B cell (primary cell): ENCODE data around the gene ZNF277. TPM values are rescaled to one million over a fixed set of nuclear protein-coding genes. Genes with fewer than 3 reads are reported as not detected.

Experiments used
- ATAC-seq: fragments of 200-7000 bp; cut with Tn5 transposase; one replicate; pipeline ENCODE4 v1.10.0; 2021; ENCODE audit warnings: low read depth, mild to moderate bottlenecking, moderate number of reproducible peaks, moderate library complexity
- CTCF ChIA-PET: fragments of 350-600 bp; sonication (Branson Sonifier 250); formaldehyde crosslinking; loops from one replicate; lab custom pipeline; 2021; ENCODE audit warnings: antibody characterized with exemption, inconsistent platforms; lab: Charles Lee
- POLR2A ChIA-PET: fragments of 350-600 bp; sonication (Branson Sonifier 250); formaldehyde crosslinking; loops from one replicate; lab custom pipeline; 2021; ENCODE audit warnings: antibody characterized with exemption; lab: Charles Lee
- DNase-seq: peaks from one replicate; pipeline ENCODE4 v3.0.0; 2013
- H2AFZ ChIP-seq: 2 replicates; pipeline ENCODE4 v1.6.1; 2012; ENCODE audit warnings: mild to moderate bottlenecking, low read depth, low read length; ENCODE audit not compliant: insufficient read depth, poor library complexity, severe bottlenecking
- H3K27ac ChIP-seq, 2 donors: 1 replicate in 1 of 2; 2 replicates in 1 of 2; pipeline ENCODE4 v1.5.1; 2012 to 2013; ENCODE audit warnings: low read length in 2 of 2, mild to moderate bottlenecking in 2 of 2, moderate library complexity in 1 of 2
- H3K27me3 ChIP-seq, 4 experiments: fragments of 200-600 bp in 1 of 4; sonication (generic) in 1 of 4; replicated peaks in 1 of 4; 1 replicate in 2 of 4; 2 replicates in 2 of 4; pipeline versions ENCODE4 v1.6.1 to v1.7.0; 2013 to 2016; ENCODE audit warnings: low read length in 3 of 4, mild to moderate bottlenecking in 2 of 4, mixed read lengths in 1 of 4, moderate library complexity in 1 of 4; ENCODE audit not compliant: insufficient read depth in 4 of 4, control insufficient read depth in 3 of 4; ENCODE audit errors: control extremely low read depth in 1 of 4
- H3K36me3 ChIP-seq, 2 experiments: replicated peaks in 1 of 2; 1 replicate in 1 of 2; 2 replicates in 1 of 2; pipeline versions ENCODE4 v1.6.1 to v1.7.1; 2013; ENCODE audit warnings: low read length in 1 of 2; ENCODE audit not compliant: insufficient read depth in 2 of 2, control insufficient read depth in 1 of 2; ENCODE audit errors: control extremely low read depth in 1 of 2, extremely low read depth in 1 of 2
- H3K4me1 ChIP-seq, 2 donors: fragments of 200-600 bp in 1 of 2; sonication (generic) in 1 of 2; 1 replicate in 1 of 2; 2 replicates in 1 of 2; pipeline versions ENCODE4 v1.5.1 to v1.6.1; 2013 to 2017; ENCODE audit warnings: low read length in 2 of 2; ENCODE audit not compliant: control insufficient read depth in 2 of 2, insufficient read depth in 2 of 2
- H3K4me2 ChIP-seq: replicated peaks from 2 replicates; pipeline ENCODE3; 2012; ENCODE audit warnings: mild to moderate bottlenecking, low read depth, low read length; ENCODE audit not compliant: poor library complexity, severe bottlenecking
- H3K4me3 ChIP-seq, 5 experiments: fragments of 200-600 bp in 1 of 5; sonication (generic) in 1 of 5; 1 replicate in 3 of 5; 2 replicates in 2 of 5; pipeline versions ENCODE4 v1.5.1 to v1.7.0; 2011 to 2016; ENCODE audit warnings: low read length in 4 of 5, mild to moderate bottlenecking in 4 of 5, low read depth in 2 of 5, control low read depth in 1 of 5, moderate library complexity in 1 of 5; ENCODE audit not compliant: insufficient read depth in 1 of 5; ENCODE audit errors: control extremely low read depth in 1 of 5, extremely low read depth in 1 of 5
- H3K79me2 ChIP-seq: fragments of 200-600 bp; sonication (generic); one replicate; pipeline ENCODE4 v1.6.0; 2016; ENCODE audit warnings: low read length; ENCODE audit not compliant: control insufficient read depth, insufficient read depth
- H3K9ac ChIP-seq: fragments of 200-600 bp; sonication (generic); 2 replicates; pipeline ENCODE4 v1.6.1; 2017; ENCODE audit warnings: mild to moderate bottlenecking, low read length, moderate library complexity
- H3K9me3 ChIP-seq, 3 donors: one replicate each; pipeline versions ENCODE4 v1.6.1 to v1.7.1; 2013; ENCODE audit warnings: low read length in 2 of 3; ENCODE audit not compliant: control insufficient read depth in 2 of 3, insufficient read depth in 1 of 3; ENCODE audit errors: control extremely low read depth in 1 of 3
- H4K20me1 ChIP-seq: 2 replicates; pipeline ENCODE4 v1.6.0; 2012; ENCODE audit warnings: mild to moderate bottlenecking, low read length; ENCODE audit not compliant: insufficient read depth, control insufficient read depth, poor library complexity, severe bottlenecking
- H3K27ac Mint-ChIP-seq: one replicate; pipeline ENCODE4 v1.8.0; 2021; ENCODE audit warnings: mixed read lengths
- H3K27me3 Mint-ChIP-seq: one replicate; pipeline ENCODE4 v1.8.0; 2021; ENCODE audit warnings: mixed read lengths
- H3K4me1 Mint-ChIP-seq: one replicate; pipeline ENCODE4 v1.8.0; 2021; ENCODE audit warnings: mixed read lengths
- H3K4me3 Mint-ChIP-seq: one replicate; pipeline ENCODE4 v1.8.0; 2021; ENCODE audit warnings: mixed read lengths
- H3K9me3 Mint-ChIP-seq: one replicate; pipeline ENCODE4 v1.8.0; 2022; ENCODE audit warnings: mixed read lengths; ENCODE audit not compliant: insufficient read depth
- CTCF ChIP-seq: fragments of 200-600 bp; IDR thresholded peaks from one replicate; pipeline ENCODE4 v1.8.0; 2022; ENCODE audit warnings: antibody characterized with exemption, mild to moderate bottlenecking
- EZH2 ChIP-seq: IDR thresholded peaks from 2 replicates; pipeline ENCODE4 v1.6.1; 2012; ENCODE audit warnings: borderline replicate concordance, low read depth, mild to moderate bottlenecking, moderate library complexity, low read length; ENCODE audit not compliant: insufficient read depth, poor library complexity, severe bottlenecking
- WGBS: methylation state at CpG from one replicate; pipeline ENCODE4 v1.1.5; 2013; ENCODE audit warnings: missing lambda C conversion rate; ENCODE audit not compliant: insufficient coverage; 5-methylcytosine and 5-hydroxymethylcytosine counted together
- intact Hi-C: fragments of 100-400 bp; cut with micrococcal nuclease; formaldehyde crosslinking; loops from one replicate; pipeline ENCODE4 v1.10.0; 2022
- polyA plus RNA-seq: library from polyadenylated mRNA; depleted of rRNA; stranded (reverse); fragments of >200 nt; gene quantifications from 2 replicates; pipeline ENCODE4 v1.2.3, GENCODE V29; 2012
- total RNA-seq, 2 donors: library from RNA; stranded (reverse); fragments of 120-200 nt in 1 of 2; gene quantifications; 1 replicate in 1 of 2; 2 replicates in 1 of 2; pipeline versions ENCODE4 v1.2.3 to v1.2.4, GENCODE V29; 2013 to 2022

ZNF277 gene
- total and polyA plus RNA-seq, 2 donors (not counting 1 experiment from before 2014, with no cell fraction given) = 9.5 to 18.6 TPM

DNA sequence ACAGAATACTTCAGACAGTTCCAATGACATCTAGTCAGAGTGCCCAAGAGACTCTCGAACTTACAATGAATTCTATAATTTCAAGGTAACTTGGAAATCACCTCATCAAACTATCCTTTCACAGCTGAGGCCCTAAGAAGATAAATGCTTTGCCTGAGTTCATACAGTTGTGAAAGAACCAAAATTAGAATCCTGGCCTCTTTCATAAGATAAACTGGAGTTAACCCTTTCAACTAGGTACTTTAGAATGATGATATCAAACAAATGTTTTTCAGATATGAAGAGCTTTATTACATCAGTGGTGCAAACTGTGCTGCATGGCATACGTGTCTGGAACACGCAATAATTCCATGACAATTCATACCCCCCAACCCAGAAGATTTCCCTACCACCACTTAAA, 18.2 kb upstream of the ZNF277 start:
- Histone ChIP-seq H3K27me3 (peaks cover 0 to 6% (median 2%) of the 10 kb centered on the region in 4 experiments), H3K4me2 (no peak overlapping the region), H3K9me3 (peaks cover 0 to 2% (median 0%) of the 10 kb centered on the region in 3 donors), H3K4me1 (no peaks in the 10 kb centered on the region), H3K9ac (no peak overlapping the region), H3K79me2 (no peaks in the 10 kb centered on the region), H2AFZ (no peak overlapping the region), H3K4me3 (no peak overlapping the region), H4K20me1 (no peaks in the 10 kb centered on the region), H3K27ac (no peak overlapping the region), H3K36me3 (no peaks in the 10 kb centered on the region)
- Mint-ChIP-seq H3K9me3 (no peaks in the 10 kb centered on the region), H3K27ac (no peak overlapping the region), H3K27me3 (peaks cover 10% of the 10 kb centered on the region), H3K4me1 (no peaks in the 10 kb centered on the region), H3K4me3 (no peak overlapping the region)
- DNase-seq (no peak), ATAC-seq (no peak)
- CTCF ChIA-PET = no interaction called here
- intact Hi-C loops = no loop called here
- POLR2A ChIA-PET = no interaction called here
- TF ChIP-seq CTCF (no peak), EZH2 (no peak)
- WGBS = 100% methylated on average over 2 of the region's 3 CpGs

DNA sequence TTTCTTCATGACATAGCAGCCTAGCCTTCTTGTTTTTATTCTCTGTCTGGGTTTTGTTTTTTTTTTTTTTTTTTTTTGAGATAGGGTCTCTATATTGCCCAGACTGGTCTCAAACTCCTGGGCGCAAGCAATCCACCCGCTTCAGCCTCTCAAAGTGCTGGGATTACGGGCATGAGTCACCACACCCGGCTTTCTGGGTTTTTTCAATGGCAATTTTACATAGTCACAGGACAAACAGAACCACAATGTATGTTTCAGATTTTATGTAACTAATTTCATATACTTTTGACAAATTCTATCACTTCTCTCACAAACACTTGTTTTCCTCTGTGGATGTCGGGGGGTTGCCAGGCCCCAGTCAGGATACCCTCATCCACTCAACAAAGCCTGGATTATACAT, 16.8 kb upstream of the ZNF277 start:
- H2AFZ ChIP-seq = no peak overlapping the region

More for the DNA sequence above, 16.8 kb upstream of the ZNF277 start:
- Histone ChIP-seq H3K4me1 (no peaks in the 10 kb centered on the region), H3K4me2 (no peak overlapping the region), H3K27me3 (peaks cover 0 to 6% (median 2%) of the 10 kb centered on the region in 4 experiments), H3K27ac (no peak overlapping the region), H3K79me2 (no peaks in the 10 kb centered on the region), H4K20me1 (no peaks in the 10 kb centered on the region), H3K4me3 (no peak overlapping the region), H3K9ac (no peak overlapping the region), H3K36me3 (no peaks in the 10 kb centered on the region), H3K9me3 (peaks cover 0 to 2% (median 0%) of the 10 kb centered on the region in 3 donors)
- intact Hi-C loops = no loop called here
- no peak for TF ChIP-seq CTCF
- no peak for TF ChIP-seq EZH2
- DNase-seq (no peak), ATAC-seq (no peak)
- POLR2A ChIA-PET = no interaction called here
- 96% methylated on average over 4 of the region's 5 CpGs for WGBS
- Mint-ChIP-seq H3K4me1 (no peaks in the 10 kb centered on the region), H3K9me3 (no peaks in the 10 kb centered on the region), H3K4me3 (no peak overlapping the region), H3K27ac (no peak overlapping the region), H3K27me3 (peaks cover 18% of the 10 kb centered on the region)
- CTCF ChIA-PET = no interaction called here
